Naive thymus-derived CD4-positive, alpha-beta T cell (primary cell): ENCODE results near the gene IGLL5. TPM values are rescaled to one million over a fixed set of nuclear protein-coding genes. Genes with fewer than 3 reads are reported as not detected.

Experiments
- ATAC-seq: fragments of 150-1000 bp; cut with Tn5 transposase; 2 replicates; pipeline ENCODE4 v1.10.0; 2021; ENCODE audit warnings: mild to moderate bottlenecking, moderate library complexity
- CTCF ChIA-PET: fragments of 350-600 bp; sonication (Branson Sonifier 250); formaldehyde crosslinking; loops from one replicate; lab custom pipeline; 2021; ENCODE audit warnings: antibody characterized with exemption; lab: Charles Lee
- POLR2A ChIA-PET: fragments of 350-600 bp; sonication (Branson Sonifier 250); formaldehyde crosslinking; loops from one replicate; lab custom pipeline; 2021; ENCODE audit warnings: antibody characterized with exemption, inconsistent platforms; lab: Charles Lee
- DNase-seq, 9 donors: peaks; one replicate each; pipeline versions ENCODE4 v3.0.0 to v3.0.0-alpha.2; 2020 to 2022; ENCODE audit warnings: mixed read lengths in 1 of 9
- H3K27ac ChIP-seq: one replicate; pipeline ENCODE4 v1.7.0; 2013; ENCODE audit warnings: mild to moderate bottlenecking, low read depth, low read length, moderate library complexity
- H3K27me3 ChIP-seq, 2 donors: one replicate each; pipeline ENCODE4 v1.7.0; 2013; ENCODE audit warnings: low read length in 2 of 2, mild to moderate bottlenecking in 2 of 2, moderate library complexity in 2 of 2; ENCODE audit not compliant: control insufficient read depth in 2 of 2, insufficient read depth in 2 of 2
- H3K36me3 ChIP-seq, 3 experiments: 1 replicate in 2 of 3; 2 replicates in 1 of 3; pipeline ENCODE4 v1.7.0; 2013; ENCODE audit warnings: low read length in 3 of 3, mild to moderate bottlenecking in 3 of 3, moderate library complexity in 1 of 3; ENCODE audit not compliant: insufficient read depth in 3 of 3, control insufficient read depth in 2 of 3
- H3K4me1 ChIP-seq, 2 donors: one replicate each; pipeline ENCODE4 v1.7.0; 2013; ENCODE audit warnings: low read length in 2 of 2, mild to moderate bottlenecking in 2 of 2, moderate library complexity in 1 of 2; ENCODE audit not compliant: control insufficient read depth in 2 of 2, insufficient read depth in 2 of 2
- H3K4me3 ChIP-seq: 2 replicates; pipeline ENCODE4 v1.7.0; 2013; ENCODE audit warnings: mild to moderate bottlenecking, low read length
- H3K9me3 ChIP-seq, 3 experiments: 1 replicate in 2 of 3; 2 replicates in 1 of 3; pipeline ENCODE4 v1.7.0; 2013; ENCODE audit warnings: low read length in 3 of 3; ENCODE audit not compliant: control insufficient read depth in 2 of 3
- H3K27ac Mint-ChIP-seq, 9 donors: one replicate each; pipeline ENCODE4 v1.8.0; 2020 to 2022; ENCODE audit warnings: mixed read lengths in 9 of 9, mild to moderate bottlenecking in 8 of 9, moderate library complexity in 5 of 9, inconsistent platforms in 2 of 9
- H3K27me3 Mint-ChIP-seq, 5 donors: one replicate each; pipeline ENCODE4 v1.8.0; 2021 to 2022; ENCODE audit warnings: mixed read lengths in 5 of 5, mild to moderate bottlenecking in 1 of 5
- H3K36me3 Mint-ChIP-seq, 5 donors: one replicate each; pipeline ENCODE4 v1.8.0; 2020 to 2022; ENCODE audit warnings: mixed read lengths in 5 of 5, mild to moderate bottlenecking in 3 of 5, inconsistent platforms in 1 of 5
- H3K4me1 Mint-ChIP-seq, 7 donors: one replicate each; pipeline ENCODE4 v1.8.0; 2020 to 2022; ENCODE audit warnings: mixed read lengths in 7 of 7, mild to moderate bottlenecking in 3 of 7, inconsistent platforms in 1 of 7
- H3K4me3 Mint-ChIP-seq, 10 donors: one replicate each; pipeline ENCODE4 v1.8.0; 2020 to 2022; ENCODE audit warnings: mild to moderate bottlenecking in 10 of 10, mixed read lengths in 10 of 10, moderate library complexity in 6 of 10, inconsistent platforms in 2 of 10
- H3K9me3 Mint-ChIP-seq, 11 donors: one replicate each; pipeline ENCODE4 v1.8.0; 2020 to 2022; ENCODE audit warnings: mixed read lengths in 11 of 11, mild to moderate bottlenecking in 4 of 11, inconsistent platforms in 1 of 11, moderate library complexity in 1 of 11
- intact Hi-C, 2 donors: fragments of 100-400 bp; cut with micrococcal nuclease; formaldehyde crosslinking; loops; one replicate each; pipeline ENCODE4 v1.15.1; 2023
- polyA plus RNA-seq, 2 donors: library from polyadenylated mRNA; unstranded; fragments of 300-500 nt; fragmentation: Illumina TruSeq; gene quantifications; one replicate each; pipeline ENCODE4 v1.2.3, GENCODE V29; 2021
- total RNA-seq, 6 experiments: library from RNA in 5 of 6; stranded (reverse) in 5 of 6; gene quantifications; 1 replicate in 5 of 6; 2 replicates in 1 of 6; pipeline ENCODE4 v1.2.3 and lab custom pipeline; 2021 to 2026

IGLL5 gene
- total and polyA plus RNA-seq, 7 experiments from 2014 or later: 0.53 to 16.0 (median 12.3) TPM; not detected in 4

DNA sequence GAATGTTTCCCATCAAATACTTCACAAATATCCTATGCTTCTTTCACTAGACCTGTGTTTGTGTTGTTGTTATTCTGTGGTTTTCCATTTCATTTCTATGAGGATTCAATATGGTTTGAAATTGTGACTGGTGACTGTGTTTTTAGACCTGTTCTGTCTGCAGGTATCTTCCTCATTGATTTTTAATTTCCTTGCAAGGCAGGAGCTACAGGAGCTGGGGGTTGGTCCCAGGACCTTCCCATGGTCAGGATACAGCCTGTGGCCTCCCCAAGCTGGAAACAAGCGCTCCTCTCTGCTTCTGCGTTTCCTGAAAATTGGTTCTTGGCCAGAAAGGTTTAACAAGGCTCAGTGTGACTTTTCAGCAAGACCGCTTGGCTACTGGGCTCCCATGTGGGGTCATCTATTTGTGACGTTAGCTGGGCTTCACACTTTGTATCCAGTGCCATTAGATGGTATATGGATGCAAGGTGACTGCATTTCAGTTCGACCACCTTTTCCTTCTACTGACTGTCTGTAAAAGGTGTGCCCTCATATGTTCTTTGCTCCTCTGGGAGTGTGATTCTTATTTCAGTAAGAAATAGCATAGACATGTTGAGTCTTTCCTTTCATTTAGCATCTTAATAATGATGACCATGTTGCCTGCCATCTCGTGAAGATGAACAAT lies 21.5 kb downstream of the IGLL5 start:
- Mint-ChIP-seq H3K27me3 (peaks cover 0 to 23% (median 0%) of the 10 kb centered on the region in 5 donors), H3K4me3 (no peak overlapping the region), H3K27ac (no peak overlapping the region), H3K36me3 (no peaks in the 10 kb centered on the region), H3K4me1 (peaks cover 0 to 2% (median 0%) of the 10 kb centered on the region in 7 donors), H3K9me3 (no peaks in the 10 kb centered on the region)
- no peaks in the 10 kb centered on the region for H3K9me3 ChIP-seq
- ATAC-seq (no peak), DNase-seq (no peak)
- H3K27ac ChIP-seq: no peak overlapping the region
- no peak overlapping the region for H3K4me3 ChIP-seq
- no peaks in the 10 kb centered on the region for H3K36me3 ChIP-seq
- ChIA-PET POLR2A (no interaction called here), CTCF (interaction anchor here (2.0 kb wide), 1 partner anchor 25 kb away, joined by 6 read pairs; no protein-coding TSS in a partner anchor)
- intact Hi-C loops: no loop called here
- H3K27me3 ChIP-seq: no peaks in the 10 kb centered on the region
- H3K4me1 ChIP-seq: no peaks in the 10 kb centered on the region

DNA sequence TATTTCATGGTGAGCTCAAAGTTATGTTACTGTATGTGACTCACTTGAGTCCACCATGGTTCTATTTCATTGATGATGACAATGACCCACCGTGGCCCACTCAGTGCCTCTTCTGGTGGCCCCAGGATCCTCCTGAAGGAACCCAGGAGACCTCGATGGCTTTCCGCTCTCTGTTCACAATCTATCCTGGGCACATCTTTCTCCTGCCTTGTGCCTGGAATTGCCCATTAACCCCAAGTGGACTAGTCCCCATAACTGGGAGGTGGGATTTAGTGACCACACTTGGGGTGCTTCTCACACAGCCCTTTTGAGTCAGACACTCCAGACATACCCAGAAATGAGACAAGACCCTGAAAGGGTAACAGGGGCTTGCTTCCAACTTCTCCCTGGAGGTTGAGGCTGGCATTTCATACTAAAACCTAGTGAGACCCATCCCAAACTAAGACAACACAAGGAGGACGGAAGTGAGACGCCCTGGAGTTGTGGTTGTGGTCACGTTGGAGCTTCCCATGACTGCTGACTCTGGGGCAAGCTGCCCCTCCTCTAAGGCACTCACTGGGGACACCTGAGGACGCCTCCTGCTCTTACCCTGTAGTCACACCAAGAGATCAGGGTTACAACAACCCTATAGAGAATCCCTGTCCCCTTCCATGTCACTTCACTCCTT lies 22.1 kb downstream of the IGLL5 start:
- intact Hi-C loops: no loop called here
- Histone ChIP-seq H3K27me3 (no peaks in the 10 kb centered on the region), H3K4me1 (no peaks in the 10 kb centered on the region), H3K27ac (no peak overlapping the region), H3K36me3 (no peaks in the 10 kb centered on the region), H3K9me3 (no peaks in the 10 kb centered on the region), H3K4me3 (no peak overlapping the region)
- ChIA-PET POLR2A (no interaction called here), CTCF (interaction anchor here (2.0 kb wide), 1 partner anchor 26 kb away, joined by 6 read pairs; no protein-coding TSS in a partner anchor)
- no peak for DNase-seq
- Mint-ChIP-seq H3K9me3 (no peaks in the 10 kb centered on the region), H3K36me3 (no peaks in the 10 kb centered on the region), H3K27me3 (peaks cover 0 to 23% (median 0%) of the 10 kb centered on the region in 5 donors), H3K4me3 (no peak overlapping the region), H3K4me1 (peaks cover 0 to 2% (median 0%) of the 10 kb centered on the region in 7 donors), H3K27ac (no peak overlapping the region)
- no peak for ATAC-seq

DNA sequence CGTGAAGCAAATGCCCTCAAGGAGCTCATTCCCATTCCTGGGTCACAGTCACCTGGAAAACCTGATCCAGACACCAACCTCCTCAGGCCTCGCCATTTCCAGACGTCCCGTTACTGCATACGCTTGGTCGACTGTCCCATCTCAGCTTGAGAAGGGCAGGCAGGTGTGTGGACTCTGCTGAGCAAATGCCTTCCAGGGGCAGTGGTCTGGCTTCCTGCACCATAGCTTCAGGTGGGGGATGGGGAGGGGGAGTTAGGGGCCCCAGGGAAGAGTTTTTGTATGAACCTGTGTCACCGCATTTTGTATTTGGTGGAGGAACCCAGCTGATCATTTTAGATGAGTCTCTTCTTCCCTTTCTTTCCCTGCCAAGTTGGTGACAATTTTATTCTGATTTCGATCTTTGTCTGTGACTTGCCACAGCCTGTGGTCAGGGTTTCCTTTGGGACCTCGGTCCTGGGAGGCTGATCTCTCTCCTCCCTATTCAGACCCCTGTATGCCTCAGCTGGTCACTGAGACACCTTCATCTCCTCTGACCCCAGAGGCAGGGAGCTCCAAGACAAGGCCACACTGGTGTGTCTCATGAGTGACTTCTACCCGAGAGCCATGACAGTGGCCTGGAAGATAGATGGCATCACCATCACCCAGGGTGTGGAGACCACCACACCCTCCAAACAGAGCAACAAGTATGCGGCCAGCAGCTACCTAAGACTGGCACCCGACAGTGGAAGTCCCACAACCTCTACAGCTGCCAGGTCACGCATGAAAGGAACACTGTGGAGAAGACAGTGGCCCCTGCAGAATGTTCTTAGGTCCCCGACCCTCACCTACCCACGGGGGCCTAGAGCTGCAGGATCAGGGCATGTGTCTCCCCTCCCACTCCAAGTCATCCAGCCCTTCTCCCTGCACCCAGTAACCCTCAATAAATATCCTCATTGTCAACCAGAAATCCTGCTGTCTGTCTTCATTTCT lies 22.9 kb downstream of the IGLL5 start:
- no peak overlapping the region for H3K4me3 ChIP-seq
- H3K36me3 Mint-ChIP-seq: no peaks in the 10 kb centered on the region
- H3K27ac ChIP-seq: no peak overlapping the region
- intact Hi-C loops: no loop called here
- DNase-seq (no peak), ATAC-seq (no peak)
- H3K4me1 Mint-ChIP-seq: peaks cover 0 to 2% (median 0%) of the 10 kb centered on the region in 7 donors
- no peaks in the 10 kb centered on the region for H3K9me3 Mint-ChIP-seq
- no peaks in the 10 kb centered on the region for H3K36me3 ChIP-seq
- no peaks in the 10 kb centered on the region for H3K27me3 ChIP-seq
- H3K4me1 ChIP-seq: no peaks in the 10 kb centered on the region
- POLR2A ChIA-PET: no interaction called here
- no peak overlapping the region for H3K4me3 Mint-ChIP-seq
- CTCF ChIA-PET: interaction anchor here (2.0 kb wide), 1 partner anchor 27 kb away, joined by 6 read pairs; no protein-coding TSS in a partner anchor
- H3K9me3 ChIP-seq: no peaks in the 10 kb centered on the region
- H3K27ac Mint-ChIP-seq: no peak overlapping the region
- peaks cover 0 to 24% (median 0%) of the 10 kb centered on the region in 5 donors for H3K27me3 Mint-ChIP-seq

DNA sequence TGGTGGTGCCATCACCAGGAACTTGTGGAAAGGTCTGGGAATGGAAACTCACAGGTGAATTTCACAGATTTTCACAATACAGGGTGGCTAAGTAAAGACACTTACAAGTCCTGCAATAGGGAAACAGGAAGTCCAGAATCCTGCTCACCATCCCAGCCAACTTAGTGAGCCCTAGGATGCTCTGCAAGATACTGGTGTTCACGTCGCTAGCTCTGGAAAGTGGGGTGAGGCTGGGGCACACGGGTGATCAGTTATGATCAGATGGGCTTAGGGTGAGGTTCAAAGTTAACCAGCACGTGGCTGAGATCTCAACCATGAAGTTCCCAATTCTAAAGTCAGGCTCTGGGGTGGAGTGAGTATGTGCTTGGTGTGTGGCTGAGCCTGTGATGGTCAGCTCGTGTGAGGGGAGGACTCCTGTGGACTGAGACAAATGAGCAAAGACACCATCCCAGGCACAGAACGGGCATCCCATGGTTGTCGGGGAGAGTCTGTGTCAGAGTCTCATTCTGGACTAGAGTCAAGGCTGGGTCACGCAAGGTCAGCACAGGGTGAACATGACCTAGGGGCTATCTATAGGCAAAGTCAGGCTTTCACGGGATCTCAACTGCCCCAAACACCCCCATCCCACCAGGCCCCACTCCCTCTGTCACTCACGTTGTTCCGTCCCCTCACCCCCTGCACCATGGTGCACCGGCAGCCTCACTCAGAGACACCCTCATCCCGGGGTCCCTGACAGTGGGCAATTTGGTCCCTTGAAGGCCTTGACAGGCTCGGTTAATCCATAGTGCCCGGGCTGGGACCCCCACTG lies 23.9 kb downstream of the IGLL5 start:
- Mint-ChIP-seq H3K4me3 (no peak overlapping the region), H3K36me3 (no peaks in the 10 kb centered on the region), H3K4me1 (peaks cover 0 to 2% (median 0%) of the 10 kb centered on the region in 7 donors), H3K27me3 (peaks cover 0 to 24% (median 0%) of the 10 kb centered on the region in 5 donors), H3K9me3 (peaks cover 0 to 2% (median 0%) of the 10 kb centered on the region in 11 donors), H3K27ac (peak overlapping the region in 1 of 9 donors; percentile 27)
- Histone ChIP-seq H3K4me1 (no peaks in the 10 kb centered on the region), H3K9me3 (no peaks in the 10 kb centered on the region), H3K27ac (no peak overlapping the region), H3K36me3 (no peaks in the 10 kb centered on the region), H3K27me3 (no peaks in the 10 kb centered on the region), H3K4me3 (no peak overlapping the region)
- CTCF ChIA-PET: no interaction called here
- ATAC-seq: no peak
- intact Hi-C loops: no loop called here
- DNase-seq: no peak
- POLR2A ChIA-PET: no interaction called here

DNA sequence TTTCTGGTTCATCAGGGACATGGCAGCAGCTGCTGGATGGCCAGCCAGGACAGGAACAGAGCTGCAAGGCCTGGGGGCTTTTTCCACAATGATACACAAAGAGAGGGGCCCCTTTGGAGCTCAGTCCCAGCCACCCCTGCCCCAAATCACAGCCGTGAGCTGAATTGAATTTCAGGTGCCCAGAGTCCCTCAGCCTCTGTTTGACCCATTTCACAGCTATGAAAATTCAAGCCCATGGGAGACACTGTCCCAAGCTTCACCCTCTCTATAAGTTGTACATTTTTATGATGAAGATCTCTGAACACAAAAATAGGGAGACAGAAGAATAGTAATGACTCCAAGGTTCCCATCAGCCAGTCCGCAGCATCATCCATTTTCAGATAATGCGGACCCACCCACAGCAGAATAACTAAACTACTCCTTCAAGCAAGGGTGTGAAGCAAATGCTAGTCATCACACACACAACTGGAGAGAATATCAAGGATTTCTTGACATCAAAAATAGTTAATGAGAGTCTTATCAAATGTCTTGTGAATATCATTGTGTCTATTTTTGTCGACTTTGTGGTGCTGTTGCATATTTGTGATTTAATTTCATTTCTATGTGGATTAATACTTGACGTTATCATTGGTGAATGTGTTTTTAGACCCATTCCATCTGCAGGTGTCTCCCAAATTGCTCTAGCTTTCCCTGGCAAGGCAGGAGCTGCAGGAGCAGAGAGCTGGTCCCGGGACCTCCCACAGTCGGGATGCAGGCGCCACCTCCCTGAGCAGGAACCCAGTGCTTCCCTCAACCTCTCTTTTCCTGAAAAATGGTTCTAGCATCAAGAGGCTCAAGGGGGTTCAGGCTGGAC lies 24.7 kb downstream of the IGLL5 start:
- Mint-ChIP-seq H3K27me3 (peaks cover 0 to 24% (median 0%) of the 10 kb centered on the region in 5 donors), H3K27ac (no peak overlapping the region), H3K9me3 (peaks cover 0 to 2% (median 0%) of the 10 kb centered on the region in 11 donors), H3K36me3 (no peaks in the 10 kb centered on the region), H3K4me1 (peaks cover 0 to 2% (median 0%) of the 10 kb centered on the region in 7 donors), H3K4me3 (no peak overlapping the region)
- Histone ChIP-seq H3K36me3 (no peaks in the 10 kb centered on the region), H3K9me3 (no peaks in the 10 kb centered on the region), H3K4me3 (no peak overlapping the region), H3K4me1 (no peaks in the 10 kb centered on the region), H3K27me3 (no peaks in the 10 kb centered on the region), H3K27ac (no peak overlapping the region)
- no peak for ATAC-seq
- intact Hi-C loops: no loop called here
- CTCF ChIA-PET: no interaction called here
- POLR2A ChIA-PET: no interaction called here
- no peak for DNase-seq
